K562 (cell line): ENCODE data around the gene TP73. TPM values are rescaled to one million over a fixed set of nuclear protein-coding genes. Genes with fewer than 3 reads are reported as not detected.

Experiments
- ATAC-seq: fragments of 200-7000 bp; cut with Tn5 transposase; 3 replicates; pipeline ENCODE4 v1.9.1; 2020; ENCODE audit warnings: moderate library complexity
- BruUV-seq: library from RNA; stranded (reverse); fragments of 400-500 nt; replicated peaks from 2 replicates; lab custom pipeline; 2021; lab: Mats Ljungman, UMichigan
- CTCF ChIA-PET: fragments of 300-600 bp; formaldehyde crosslinking; extraction: SDS; loops from one replicate; lab custom pipeline; 2021; ENCODE audit warnings: low intra/inter-chr PET ratio; lab: Yijun Ruan, JAX
- POLR2A ChIA-PET: fragments of 300-600, 350-650 bp; sonication (Branson Sonifier 250); formaldehyde crosslinking; extraction: SDS; loops from one replicate; lab custom pipeline; 2021; ENCODE audit warnings: antibody characterized with exemption, inconsistent platforms; lab: Yijun Ruan, JAX
- DNase-seq, 4 experiments: peaks; one replicate each; pipeline versions ENCODE4 v3.0.0 to v3.0.0-alpha.2; 2011 to 2018; ENCODE audit warnings: low spot score in 3 of 4, mixed read lengths in 3 of 4; ENCODE audit errors: extremely low read depth in 1 of 4
- FAIRE-seq: peaks from 2 replicates; lab custom pipeline; 2011; peaks lifted over from hg19 to GRCh38; lab: Jason Lieb, UNC
- H2AFZ ChIP-seq: 2 replicates; pipeline ENCODE4 v1.6.0; 2011; ENCODE audit warnings: low read depth, low read length, control low read depth, inconsistent platforms
- H3K27ac ChIP-seq: fragments of 200-600 bp; 3 replicates; pipeline ENCODE4 v1.8.0; 2011; ENCODE audit warnings: low read depth, mild to moderate bottlenecking, control low read depth, inconsistent platforms, low read length, moderate library complexity, mixed read lengths; ENCODE audit errors: extremely low read depth
- H3K27me3 ChIP-seq, 2 experiments: fragments of 300-600 bp in 1 of 2; 2 replicates in 1 of 2; 3 replicates in 1 of 2; pipeline versions ENCODE4 v1.6.0 to v1.8.0; 2011; ENCODE audit warnings: inconsistent platforms in 2 of 2, low read length in 2 of 2, mild to moderate bottlenecking in 1 of 2, mixed read lengths in 1 of 2, moderate library complexity in 1 of 2; ENCODE audit not compliant: control insufficient read depth in 2 of 2, insufficient read depth in 2 of 2
- H3K36me3 ChIP-seq: fragments of 300-600 bp; 3 replicates; pipeline ENCODE4 v1.8.0; 2011; ENCODE audit warnings: mild to moderate bottlenecking, low read length, inconsistent platforms; ENCODE audit not compliant: control insufficient read depth, insufficient read depth
- H3K4me1 ChIP-seq, 2 experiments: fragments of 200-600 bp in 1 of 2; replicated peaks in 1 of 2; 2 replicates in 1 of 2; 3 replicates in 1 of 2; pipeline versions ENCODE4 v1.5.1 to v1.8.0; 2011; ENCODE audit warnings: inconsistent platforms in 2 of 2, low read length in 2 of 2, mild to moderate bottlenecking in 1 of 2, mixed read lengths in 1 of 2, moderate library complexity in 1 of 2; ENCODE audit not compliant: control insufficient read depth in 2 of 2, insufficient read depth in 2 of 2
- H3K4me2 ChIP-seq: 2 replicates; pipeline ENCODE4 v1.6.1; 2011; ENCODE audit warnings: low read length, control low read depth, inconsistent platforms, mixed read lengths; ENCODE audit not compliant: insufficient read depth
- H3K4me3 ChIP-seq: fragments of 200-600 bp; sonication (generic), shearing (Covaris generic); 2 replicates; pipeline ENCODE4 v1.5.1; 2016; ENCODE audit warnings: control low read depth, inconsistent platforms
- H3K79me2 ChIP-seq: fragments of 200-600 bp; 3 replicates; pipeline ENCODE4 v1.8.0; 2011; ENCODE audit warnings: low read length, inconsistent platforms; ENCODE audit not compliant: control insufficient read depth, insufficient read depth
- H3K9ac ChIP-seq, 2 experiments: 2 replicates each; pipeline versions ENCODE4 v1.6.0 to v1.6.1; 2011; ENCODE audit warnings: low read depth in 2 of 2, low read length in 2 of 2, control low read depth in 1 of 2, inconsistent platforms in 1 of 2, mild to moderate bottlenecking in 1 of 2, mixed read lengths in 1 of 2; ENCODE audit not compliant: insufficient read depth in 1 of 2
- H3K9me1 ChIP-seq: one replicate; pipeline ENCODE4 v1.6.0; 2011; ENCODE audit warnings: inconsistent platforms, mild to moderate bottlenecking, low read length, moderate library complexity; ENCODE audit not compliant: control insufficient read depth, insufficient read depth
- H3K9me3 ChIP-seq: replicated peaks from 2 replicates; pipeline ENCODE4 v1.5.1; 2011; ENCODE audit warnings: low read depth, low read length, inconsistent platforms; ENCODE audit not compliant: control insufficient read depth, insufficient read depth
- H4K20me1 ChIP-seq: replicated peaks from 2 replicates; pipeline ENCODE4 v1.6.1; 2011; ENCODE audit warnings: low read length, inconsistent platforms, mixed read lengths; ENCODE audit not compliant: control insufficient read depth, insufficient read depth
- CTBP1 ChIP-seq: fragments of 450-650 bp; IDR thresholded peaks from 2 replicates; pipeline ENCODE4 v1.6.1; 2016; ENCODE audit warnings: borderline replicate concordance
- MTA2 ChIP-seq: fragments of 450-650 bp; IDR thresholded peaks from 2 replicates; pipeline ENCODE4 v1.6.1; 2016; ENCODE audit warnings: low read depth
- RB1 ChIP-seq: fragments of 450-650 bp; IDR thresholded peaks from 2 replicates; pipeline ENCODE4 v1.6.1; 2017; ENCODE audit warnings: low read depth, mild to moderate bottlenecking
- TAF1 ChIP-seq: IDR thresholded peaks from 2 replicates; pipeline ENCODE4 v1.6.1; 2011; ENCODE audit warnings: mild to moderate bottlenecking, low read length, moderate library complexity; ENCODE audit not compliant: insufficient read depth, control insufficient read depth, severe bottlenecking; ENCODE audit errors: extremely low read depth
- ZNF239 ChIP-seq: fragments of 250-450 bp; sonication (Bioruptor Pico); IDR thresholded peaks from 2 replicates; pipeline ENCODE4 v1.4.0; 2020; ENCODE audit warnings: mild to moderate bottlenecking
- ZNF253 ChIP-seq: fragments of 250-450 bp; sonication (Bioruptor Pico); conservative IDR thresholded peaks from 2 replicates; pipeline ENCODE4 v1.6.1; 2021; ENCODE audit warnings: mild to moderate bottlenecking
- ZSCAN29 ChIP-seq: fragments of 450-650 bp; IDR thresholded peaks from 2 replicates; pipeline ENCODE4 v1.6.1; 2017
- WGBS: fragments of 100-300 bp; shearing (Covaris generic); methylation state at CpG from one replicate; pipeline ENCODE4 v1.1.6; 2016; ENCODE audit warnings: low coverage, mixed read lengths; ENCODE audit not compliant: insufficient coverage; ENCODE audit errors: missing lambda C conversion rate; 5-methylcytosine and 5-hydroxymethylcytosine counted together
- in situ Hi-C: fragments of 300-500 bp; cut with MboI; formaldehyde crosslinking; loops from 4 replicates; pipeline ENCODE4 v1.15.0; 2018; ENCODE audit warnings: inconsistent platforms, mixed read lengths
- intact Hi-C: fragments of 100-400 bp; cut with micrococcal nuclease; formaldehyde crosslinking; loops from 2 replicates; pipeline ENCODE4 v1.14.2; 2022
- polyA plus RNA-seq, 8 experiments: library from polyadenylated mRNA; depleted of rRNA in 4 of 8; stranded (reverse) in 5 of 8; unstranded in 3 of 8; fragments of >200 nt; fragmentation: Nextera tagmentation in 2 of 8; fragmentation: Illumina TruSeq in 1 of 8; extraction: Ambion mirVana in 2 of 8; extraction: Trizol in 1 of 8; gene quantifications; 2 replicates each; pipeline versions ENCODE4 v1.2.1 to v1.2.3, GENCODE V29; 2011 to 2014; ENCODE audit warnings: inconsistent platforms in 1 of 8, missing spikeins in 1 of 8
- total RNA-seq, 7 experiments: library from RNA; depleted of rRNA in 6 of 7; stranded (reverse); fragments of >200 nt in 6 of 7; fragmentation: Illumina TruSeq in 2 of 7; extraction: Trizol in 2 of 7; gene quantifications; 2 replicates each; pipeline versions ENCODE4 v1.2.1 to v1.2.3, GENCODE V29; 2011 to 2021; ENCODE audit warnings: low replicate concordance in 1 of 7

TP73 gene
- total and polyA plus RNA-seq, 9 of the 15 experiments (the other 6 are each of a cell fraction or from before 2014, with no cell fraction given): 0.07 to 1.6 (median 0.40) TPM; not detected in 2

DNA sequence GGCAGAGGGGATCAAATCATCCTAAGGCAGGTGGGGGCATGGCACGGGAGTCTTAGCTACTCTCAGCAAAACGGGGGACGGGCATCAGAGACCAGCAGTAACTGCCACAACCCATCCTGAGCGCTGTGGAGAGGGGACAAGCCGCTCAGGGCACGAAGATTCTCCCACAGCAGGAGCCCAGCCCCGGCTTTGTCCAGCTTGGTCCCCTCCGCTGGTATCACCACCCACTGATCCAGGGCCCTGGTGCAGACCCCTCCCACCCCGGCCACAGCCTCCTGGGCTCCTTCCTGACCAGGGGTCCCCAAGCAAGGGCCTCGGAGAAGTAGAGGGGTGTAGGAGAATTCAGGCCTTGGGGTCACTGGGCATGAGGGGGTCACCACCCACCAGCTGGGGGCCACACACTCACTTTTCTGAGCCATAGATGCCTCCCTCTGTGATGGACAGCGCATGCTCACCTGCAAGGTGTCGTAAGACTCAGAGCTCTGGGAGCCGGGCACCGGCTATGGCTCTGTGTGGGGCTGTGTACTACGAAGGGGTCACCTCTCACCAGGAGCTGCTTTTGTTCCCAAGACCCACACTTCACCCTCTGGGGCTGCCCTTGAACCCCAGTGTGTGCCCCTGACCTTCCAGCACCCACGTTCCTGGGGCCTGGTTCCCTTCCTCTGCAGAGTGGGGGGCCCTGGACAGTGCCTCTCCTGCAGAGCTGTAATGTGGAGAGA is 117.9 kb downstream of the TP73 start:
- peak overlapping the region in 1 of 2 experiments; percentile 47; a peak in 1 of 4 replicates for H3K9ac ChIP-seq
- no peaks in the 10 kb centered on the region for H3K9me1 ChIP-seq
- ChIA-PET POLR2A (interaction anchor here (0.7 to 2.7 kb wide), 3 partner anchors 10 to 32 kb away, joined by 3 to 14 read pairs (median 9); no protein-coding TSS in a partner anchor), CTCF (no interaction called here)
- no peaks in the 10 kb centered on the region for H3K27me3 ChIP-seq
- 91% methylated on average over 16 of the region's 16 CpGs for WGBS
- no peak overlapping the region for H2AFZ ChIP-seq
- no peaks in the 10 kb centered on the region for H3K36me3 ChIP-seq
- H3K4me2 ChIP-seq: no peak overlapping the region
- peaks cover 32% of the 10 kb centered on the region for H3K79me2 ChIP-seq
- H3K9me3 ChIP-seq: no peaks in the 10 kb centered on the region
- intact Hi-C loops: no loop called here
- DNase-seq (no peak), ATAC-seq (no peak), FAIRE-seq (no peak)
- in situ Hi-C loops: no loop called here
- no peak overlapping the region for H3K27ac ChIP-seq
- TF ChIP-seq RB1 (no peak), TAF1 (no peak), MTA2 (no peak), ZNF239 (no peak), CTBP1 (no peak), ZNF253 (CRISPR knock-in tag) (no peak), ZSCAN29 (no peak)
- H3K4me3 ChIP-seq: no peak overlapping the region
- peaks cover 19 to 71% of the 10 kb centered on the region in 2 experiments for H3K4me1 ChIP-seq
- BruUV-seq: no TSS peak
- no peaks in the 10 kb centered on the region for H4K20me1 ChIP-seq
